Astrocyte (in vitro differentiated cells and primary cell): Measurements from ENCODE around the gene EPHA2.

Experiments
- EZH2 ChIP-seq: IDR thresholded peaks from 2 replicates; pipeline ENCODE4 v1.6.1; 2012; ENCODE audit warnings: mild to moderate bottlenecking, low read length, inconsistent platforms; ENCODE audit not compliant: insufficient read depth
- TF ChIP-seq, protein P1 (sequence below): IDR thresholded peaks from 2 replicates; pipeline ENCODE4 v1.5.1; 2011; ENCODE audit warnings: low read depth, mild to moderate bottlenecking, inconsistent platforms, low read length, moderate library complexity; ENCODE audit not compliant: insufficient read depth

DNA sequence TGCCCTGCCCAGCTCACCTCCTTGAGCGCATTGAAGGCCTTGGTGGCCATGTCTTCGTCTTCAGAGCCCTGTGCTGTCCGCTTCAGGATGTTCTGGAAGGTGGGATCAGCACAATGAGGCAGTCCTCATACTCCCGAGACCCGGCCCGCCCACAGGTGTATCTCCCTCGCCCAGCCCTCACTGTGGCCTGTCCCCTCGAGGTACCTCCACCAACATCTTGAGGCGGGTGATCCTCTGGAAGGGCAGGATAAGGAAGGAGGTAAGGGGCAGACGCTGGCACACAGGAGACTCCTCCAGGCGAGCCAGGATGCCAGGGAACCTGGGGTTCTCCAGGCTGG lies 49.4 kb upstream of the EPHA2 start:
- TF ChIP-seq, protein P1, sequence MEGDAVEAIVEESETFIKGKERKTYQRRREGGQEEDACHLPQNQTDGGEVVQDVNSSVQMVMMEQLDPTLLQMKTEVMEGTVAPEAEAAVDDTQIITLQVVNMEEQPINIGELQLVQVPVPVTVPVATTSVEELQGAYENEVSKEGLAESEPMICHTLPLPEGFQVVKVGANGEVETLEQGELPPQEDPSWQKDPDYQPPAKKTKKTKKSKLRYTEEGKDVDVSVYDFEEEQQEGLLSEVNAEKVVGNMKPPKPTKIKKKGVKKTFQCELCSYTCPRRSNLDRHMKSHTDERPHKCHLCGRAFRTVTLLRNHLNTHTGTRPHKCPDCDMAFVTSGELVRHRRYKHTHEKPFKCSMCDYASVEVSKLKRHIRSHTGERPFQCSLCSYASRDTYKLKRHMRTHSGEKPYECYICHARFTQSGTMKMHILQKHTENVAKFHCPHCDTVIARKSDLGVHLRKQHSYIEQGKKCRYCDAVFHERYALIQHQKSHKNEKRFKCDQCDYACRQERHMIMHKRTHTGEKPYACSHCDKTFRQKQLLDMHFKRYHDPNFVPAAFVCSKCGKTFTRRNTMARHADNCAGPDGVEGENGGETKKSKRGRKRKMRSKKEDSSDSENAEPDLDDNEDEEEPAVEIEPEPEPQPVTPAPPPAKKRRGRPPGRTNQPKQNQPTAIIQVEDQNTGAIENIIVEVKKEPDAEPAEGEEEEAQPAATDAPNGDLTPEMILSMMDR: no peak
- TF ChIP-seq EZH2: no peak
